ENCODE data around the gene RPS15. TPM values are rescaled to one million over a fixed set of nuclear protein-coding genes. Genes with fewer than 3 reads are reported as not detected.

The RPS15 gene
- total and polyA plus RNA-seq, 2 of the 13 experiments (the other 11 are each of a cell fraction or from before 2014, with no cell fraction given): 695 to 1,411 TPM

DNA sequence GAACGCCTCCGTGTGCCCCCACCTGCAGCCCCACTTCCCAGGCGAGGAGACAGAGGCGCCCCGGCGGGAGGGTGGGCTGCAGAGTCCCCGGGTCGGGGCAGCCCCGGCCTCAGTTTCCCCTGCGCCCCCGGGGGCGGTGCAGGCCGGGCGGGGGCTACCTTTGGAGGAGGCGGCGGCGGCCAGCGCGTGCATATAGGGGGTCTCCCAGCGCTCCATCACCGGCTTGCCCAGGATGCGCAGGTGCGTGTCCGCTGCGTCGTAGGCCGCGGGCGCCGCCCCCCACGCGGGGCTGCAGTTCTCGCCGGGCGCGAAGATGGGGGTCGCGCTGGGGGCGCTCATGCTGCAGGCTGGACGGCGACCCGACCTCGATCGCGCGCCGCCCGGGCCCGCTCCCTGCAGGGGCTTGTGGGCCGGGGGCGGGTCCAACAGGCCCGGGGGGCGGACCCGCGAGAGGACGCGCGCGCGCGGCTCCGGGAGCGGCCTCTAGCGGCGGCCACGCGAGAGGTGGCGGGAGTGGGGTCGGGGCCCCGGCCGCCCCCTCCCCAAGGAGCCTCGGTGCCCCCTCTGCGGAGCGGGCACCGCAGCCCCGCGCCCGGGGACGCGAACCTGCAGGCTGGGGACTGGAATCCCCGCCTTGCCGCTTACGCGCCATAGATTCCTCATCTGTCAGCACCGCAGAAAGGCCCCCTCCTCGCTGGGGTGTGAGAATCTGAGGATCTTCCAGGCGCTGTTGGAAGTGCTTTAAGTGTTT, 36.9 kb upstream of the RPS15 start, which contains the start of gene GAMT:
Gene GAMT (minus strand): TSS at position 405 of the 751 bp plus-strand sequence. CDS start 66 bp downstream, at position 339.
- H3K4me3 ChIP-seq (replicated peaks in 1 of 3; ENCODE audit: insufficient read depth in 1 of 3, low read depth in 2 of 3, low read length in 3 of 3): peak within 1 kb of the TSS; percentile 70 to 91 (median 78)
- H3K4me2 ChIP-seq (ENCODE audit: low read depth, low read length): peak within 1 kb of the TSS; percentile 98
- CTCF ChIA-PET (ENCODE audit: low intra/inter-chr PET ratio, low total read pairs): no interaction called here
- H3K27me3 ChIP-seq (ENCODE audit: control insufficient read depth in 1 of 2, insufficient read depth in 2 of 2, low read length in 2 of 2): no peaks in the 10 kb centered on the region
- H3K27ac ChIP-seq (ENCODE audit: extremely low read length, insufficient read depth, low read length): peak within 1 kb of the TSS; percentile 85
- peak within 1 kb of the TSS; percentile 75 for H3K9ac ChIP-seq (ENCODE audit: insufficient read depth, low read depth, low read length)
- no peaks in the 10 kb centered on the region for H3K9me3 ChIP-seq (ENCODE audit: low read length)
- FAIRE-seq (no peak), ATAC-seq (peak; percentile 40), DNase-seq (ENCODE audit: low spot score) (no peak)
- H2AFZ ChIP-seq (ENCODE audit: low read length): no peak within 1 kb of the TSS
- WGBS (ENCODE audit: low lambda C conversion rate): no CpG with 5 or more reads among the region's 87 CpGs
- in situ Hi-C loops (cut with HindIII; ENCODE audit: extremely low pct_ligation_motif_present, low pct_unique_long_range_greater_than_20kb) (no loop called here), intact Hi-C loops (cut with micrococcal nuclease; ENCODE audit: unreplicated experiment) (no loop called here)
- no peaks in the 10 kb centered on the region for H4K20me1 ChIP-seq (ENCODE audit: insufficient read depth, low read length)
- peaks cover 51% of the 10 kb centered on the region for H3K4me1 ChIP-seq (ENCODE audit: insufficient read depth, low read length)
- H3K79me2 ChIP-seq (ENCODE audit: insufficient read depth, low read length): no peaks in the 10 kb centered on the region
- POLR2A ChIA-PET: interaction anchor here (0.7 to 1.2 kb wide), 2 partner anchors 28 to 132 kb away, joined by 3 to 4 read pairs; partner anchors contain the start of gene CIRBP
- 0 out of 5 replicates have a peak, but pooled peaks cover 0 to 2% of the 10 kb centered on the region in 2 experiments for H3K36me3 ChIP-seq (replicated peaks in 1 of 2; ENCODE audit: control insufficient read depth in 1 of 2, insufficient read depth in 2 of 2, low read length in 2 of 2)
- no TSS peak for BruUV-seq (replicated peaks)
- TF ChIP-seq, protein P1, sequence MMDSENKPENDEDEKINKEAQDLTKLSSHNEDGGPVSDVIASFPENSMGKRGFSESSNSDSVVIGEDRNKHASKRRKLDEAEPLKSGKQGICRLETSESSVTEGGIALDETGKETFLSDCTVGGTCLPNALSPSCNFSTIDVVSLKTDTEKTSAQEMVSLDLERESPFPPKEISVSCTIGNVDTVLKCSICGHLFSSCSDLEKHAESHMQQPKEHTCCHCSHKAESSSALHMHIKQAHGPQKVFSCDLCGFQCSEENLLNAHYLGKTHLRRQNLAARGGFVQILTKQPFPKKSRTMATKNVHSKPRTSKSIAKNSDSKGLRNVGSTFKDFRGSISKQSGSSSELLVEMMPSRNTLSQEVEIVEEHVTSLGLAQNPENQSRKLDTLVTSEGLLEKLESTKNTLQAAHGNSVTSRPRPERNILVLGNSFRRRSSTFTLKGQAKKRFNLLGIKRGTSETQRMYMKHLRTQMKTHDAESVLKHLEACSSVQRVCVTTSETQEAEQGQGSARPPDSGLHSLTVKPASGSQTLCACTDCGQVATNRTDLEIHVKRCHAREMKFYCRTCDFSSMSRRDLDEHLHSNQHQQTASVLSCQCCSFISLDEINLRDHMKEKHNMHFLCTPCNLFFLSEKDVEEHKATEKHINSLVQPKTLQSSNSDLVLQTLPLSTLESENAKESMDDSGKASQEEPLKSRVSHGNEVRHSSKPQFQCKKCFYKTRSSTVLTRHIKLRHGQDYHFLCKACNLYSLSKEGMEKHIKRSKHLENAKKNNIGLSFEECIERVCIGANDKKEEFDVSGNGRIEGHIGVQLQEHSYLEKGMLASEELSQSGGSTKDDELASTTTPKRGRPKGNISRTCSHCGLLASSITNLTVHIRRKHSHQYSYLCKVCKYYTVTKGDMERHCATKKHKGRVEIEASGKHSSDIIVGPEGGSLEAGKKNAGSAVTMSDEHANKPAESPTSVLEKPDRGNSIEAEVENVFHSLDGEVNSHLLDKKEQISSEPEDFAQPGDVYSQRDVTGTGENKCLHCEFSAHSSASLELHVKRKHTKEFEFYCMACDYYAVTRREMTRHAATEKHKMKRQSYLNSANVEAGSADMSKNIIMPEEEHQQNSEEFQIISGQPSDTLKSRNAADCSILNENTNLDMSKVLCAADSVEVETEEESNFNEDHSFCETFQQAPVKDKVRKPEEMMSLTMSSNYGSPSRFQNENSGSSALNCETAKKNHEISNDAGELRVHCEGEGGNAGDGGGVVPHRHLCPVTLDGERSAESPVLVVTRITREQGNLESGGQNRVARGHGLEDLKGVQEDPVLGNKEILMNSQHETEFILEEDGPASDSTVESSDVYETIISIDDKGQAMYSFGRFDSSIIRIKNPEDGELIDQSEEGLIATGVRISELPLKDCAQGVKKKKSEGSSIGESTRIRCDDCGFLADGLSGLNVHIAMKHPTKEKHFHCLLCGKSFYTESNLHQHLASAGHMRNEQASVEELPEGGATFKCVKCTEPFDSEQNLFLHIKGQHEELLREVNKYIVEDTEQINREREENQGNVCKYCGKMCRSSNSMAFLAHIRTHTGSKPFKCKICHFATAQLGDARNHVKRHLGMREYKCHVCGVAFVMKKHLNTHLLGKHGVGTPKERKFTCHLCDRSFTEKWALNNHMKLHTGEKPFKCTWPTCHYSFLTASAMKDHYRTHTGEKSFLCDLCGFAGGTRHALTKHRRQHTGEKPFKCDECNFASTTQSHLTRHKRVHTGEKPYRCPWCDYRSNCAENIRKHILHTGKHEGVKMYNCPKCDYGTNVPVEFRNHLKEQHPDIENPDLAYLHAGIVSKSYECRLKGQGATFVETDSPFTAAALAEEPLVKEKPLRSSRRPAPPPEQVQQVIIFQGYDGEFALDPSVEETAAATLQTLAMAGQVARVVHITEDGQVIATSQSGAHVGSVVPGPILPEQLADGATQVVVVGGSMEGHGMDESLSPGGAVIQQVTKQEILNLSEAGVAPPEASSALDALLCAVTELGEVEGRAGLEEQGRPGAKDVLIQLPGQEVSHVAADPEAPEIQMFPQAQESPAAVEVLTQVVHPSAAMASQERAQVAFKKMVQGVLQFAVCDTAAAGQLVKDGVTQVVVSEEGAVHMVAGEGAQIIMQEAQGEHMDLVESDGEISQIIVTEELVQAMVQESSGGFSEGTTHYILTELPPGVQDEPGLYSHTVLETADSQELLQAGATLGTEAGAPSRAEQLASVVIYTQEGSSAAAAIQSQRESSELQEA (CRISPR knock-in tag; IDR thresholded peaks at IDR 0.05; ENCODE audit: not compliant biosample characterization): no peak
- no peak for TF ChIP-seq SP5 (CRISPR knock-in tag; IDR thresholded peaks at IDR 0.05; ENCODE audit: borderline replicate concordance, low read depth)
- TF ChIP-seq, protein P2, sequence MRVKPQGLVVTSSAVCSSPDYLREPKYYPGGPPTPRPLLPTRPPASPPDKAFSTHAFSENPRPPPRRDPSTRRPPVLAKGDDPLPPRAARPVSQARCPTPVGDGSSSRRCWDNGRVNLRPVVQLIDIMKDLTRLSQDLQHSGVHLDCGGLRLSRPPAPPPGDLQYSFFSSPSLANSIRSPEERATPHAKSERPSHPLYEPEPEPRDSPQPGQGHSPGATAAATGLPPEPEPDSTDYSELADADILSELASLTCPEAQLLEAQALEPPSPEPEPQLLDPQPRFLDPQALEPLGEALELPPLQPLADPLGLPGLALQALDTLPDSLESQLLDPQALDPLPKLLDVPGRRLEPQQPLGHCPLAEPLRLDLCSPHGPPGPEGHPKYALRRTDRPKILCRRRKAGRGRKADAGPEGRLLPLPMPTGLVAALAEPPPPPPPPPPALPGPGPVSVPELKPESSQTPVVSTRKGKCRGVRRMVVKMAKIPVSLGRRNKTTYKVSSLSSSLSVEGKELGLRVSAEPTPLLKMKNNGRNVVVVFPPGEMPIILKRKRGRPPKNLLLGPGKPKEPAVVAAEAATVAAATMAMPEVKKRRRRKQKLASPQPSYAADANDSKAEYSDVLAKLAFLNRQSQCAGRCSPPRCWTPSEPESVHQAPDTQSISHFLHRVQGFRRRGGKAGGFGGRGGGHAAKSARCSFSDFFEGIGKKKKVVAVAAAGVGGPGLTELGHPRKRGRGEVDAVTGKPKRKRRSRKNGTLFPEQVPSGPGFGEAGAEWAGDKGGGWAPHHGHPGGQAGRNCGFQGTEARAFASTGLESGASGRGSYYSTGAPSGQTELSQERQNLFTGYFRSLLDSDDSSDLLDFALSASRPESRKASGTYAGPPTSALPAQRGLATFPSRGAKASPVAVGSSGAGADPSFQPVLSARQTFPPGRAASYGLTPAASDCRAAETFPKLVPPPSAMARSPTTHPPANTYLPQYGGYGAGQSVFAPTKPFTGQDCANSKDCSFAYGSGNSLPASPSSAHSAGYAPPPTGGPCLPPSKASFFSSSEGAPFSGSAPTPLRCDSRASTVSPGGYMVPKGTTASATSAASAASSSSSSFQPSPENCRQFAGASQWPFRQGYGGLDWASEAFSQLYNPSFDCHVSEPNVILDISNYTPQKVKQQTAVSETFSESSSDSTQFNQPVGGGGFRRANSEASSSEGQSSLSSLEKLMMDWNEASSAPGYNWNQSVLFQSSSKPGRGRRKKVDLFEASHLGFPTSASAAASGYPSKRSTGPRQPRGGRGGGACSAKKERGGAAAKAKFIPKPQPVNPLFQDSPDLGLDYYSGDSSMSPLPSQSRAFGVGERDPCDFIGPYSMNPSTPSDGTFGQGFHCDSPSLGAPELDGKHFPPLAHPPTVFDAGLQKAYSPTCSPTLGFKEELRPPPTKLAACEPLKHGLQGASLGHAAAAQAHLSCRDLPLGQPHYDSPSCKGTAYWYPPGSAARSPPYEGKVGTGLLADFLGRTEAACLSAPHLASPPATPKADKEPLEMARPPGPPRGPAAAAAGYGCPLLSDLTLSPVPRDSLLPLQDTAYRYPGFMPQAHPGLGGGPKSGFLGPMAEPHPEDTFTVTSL (CRISPR knock-in tag; IDR thresholded peaks at IDR 0.05; ENCODE audit: borderline replicate concordance): 0 out of 2 replicates have a peak, but pooled peaks have one; percentile 3
- TF ChIP-seq, protein P3, sequence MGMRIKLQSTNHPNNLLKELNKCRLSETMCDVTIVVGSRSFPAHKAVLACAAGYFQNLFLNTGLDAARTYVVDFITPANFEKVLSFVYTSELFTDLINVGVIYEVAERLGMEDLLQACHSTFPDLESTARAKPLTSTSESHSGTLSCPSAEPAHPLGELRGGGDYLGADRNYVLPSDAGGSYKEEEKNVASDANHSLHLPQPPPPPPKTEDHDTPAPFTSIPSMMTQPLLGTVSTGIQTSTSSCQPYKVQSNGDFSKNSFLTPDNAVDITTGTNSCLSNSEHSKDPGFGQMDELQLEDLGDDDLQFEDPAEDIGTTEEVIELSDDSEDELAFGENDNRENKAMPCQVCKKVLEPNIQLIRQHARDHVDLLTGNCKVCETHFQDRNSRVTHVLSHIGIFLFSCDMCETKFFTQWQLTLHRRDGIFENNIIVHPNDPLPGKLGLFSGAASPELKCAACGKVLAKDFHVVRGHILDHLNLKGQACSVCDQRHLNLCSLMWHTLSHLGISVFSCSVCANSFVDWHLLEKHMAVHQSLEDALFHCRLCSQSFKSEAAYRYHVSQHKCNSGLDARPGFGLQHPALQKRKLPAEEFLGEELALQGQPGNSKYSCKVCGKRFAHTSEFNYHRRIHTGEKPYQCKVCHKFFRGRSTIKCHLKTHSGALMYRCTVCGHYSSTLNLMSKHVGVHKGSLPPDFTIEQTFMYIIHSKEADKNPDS (CRISPR knock-in tag; IDR thresholded peaks at IDR 0.05): no peak
- peak; percentile 43; the same call in 1 of the 2 replicates for TF ChIP-seq HES4 (CRISPR knock-in tag; IDR thresholded peaks at IDR 0.05; ENCODE audit: borderline replicate concordance)
- TF ChIP-seq TP53 (CRISPR knock-in tag; conservative IDR thresholded peaks at IDR 0.05): no peak
